Measurements from ENCODE around the gene NOSIP. TPM values are rescaled to one million over a fixed set of nuclear protein-coding genes. Genes with fewer than 3 reads are reported as not detected.
A peak's percentile ranks its signal among the peaks of the same experiment; 100 is the strongest.

NOSIP gene
- total RNA-seq, 2 donors from 2014 or later: 39.0 to 62.3 TPM

- Histone ChIP-seq H3K9me3 (no peaks in the 10 kb centered on the region), H3K27me3 (no peaks in the 10 kb centered on the region), H3K4me3 (no peak overlapping the region), H3K4me1 (peaks cover 0 to 27% of the 10 kb centered on the region in 2 donors), H3K36me3 (no peaks in the 10 kb centered on the region), H3K27ac (no peak overlapping the region)
- TF ChIP-seq CTCF (IDR thresholded peaks at IDR 0.05): no peak
- no peak for DNase-seq (ENCODE audit: low spot score)
Observed at GRCh38 chr19:49583239-49583638, 2.9 kb upstream of the NOSIP start.

- no peak for DNase-seq (ENCODE audit: low spot score)
- Histone ChIP-seq H3K36me3 (peaks cover 5% of the 10 kb centered on the region), H3K4me1 (peaks cover 0 to 31% of the 10 kb centered on the region in 2 donors), H3K27ac (peak within 1 kb of the TSS; percentile 66 to 80), H3K27me3 (no peaks in the 10 kb centered on the region), H3K4me3 (peak within 1 kb of the TSS; percentile 63 to 67), H3K9me3 (no peaks in the 10 kb centered on the region)
- no peak for TF ChIP-seq CTCF (IDR thresholded peaks at IDR 0.05)
Observed at GRCh38 chr19:49581007-49581508, 702 bp upstream of the NOSIP start, which contains the start of gene PRRG2. TSS of gene PRRG2 (plus strand) at chr19:49581316. CDS start at chr19:49583220, 1,904 bp downstream.

GRCh38 chr19:49579947-49580263 is 451 bp downstream of the NOSIP start:
- peaks cover 0 to 31% of the 10 kb centered on the region in 2 donors for H3K4me1 ChIP-seq
- no peak for DNase-seq (ENCODE audit: low spot score)
- H3K9me3 ChIP-seq: no peaks in the 10 kb centered on the region
- no peak for TF ChIP-seq CTCF (IDR thresholded peaks at IDR 0.05)
- peak overlapping the region; percentile 63 to 67 for H3K4me3 ChIP-seq
- no peaks in the 10 kb centered on the region for H3K27me3 ChIP-seq
- peak overlapping the region; percentile 66 to 80 for H3K27ac ChIP-seq
- peaks cover 17% of the 10 kb centered on the region for H3K36me3 ChIP-seq

GRCh38 chr19:49579193-49579592 is 1.2 kb downstream of the NOSIP start:
- Histone ChIP-seq H3K4me3 (no peak overlapping the region), H3K36me3 (peaks cover 23% of the 10 kb centered on the region), H3K4me1 (peaks cover 0 to 31% of the 10 kb centered on the region in 2 donors)

GRCh38 chr19:49574206-49574755 is 6.1 kb downstream of the NOSIP start:
- Histone ChIP-seq H3K36me3 (peaks cover 34% of the 10 kb centered on the region), H3K27ac (no peak overlapping the region), H3K27me3 (no peaks in the 10 kb centered on the region), H3K4me1 (peaks cover 0 to 32% of the 10 kb centered on the region in 2 donors), H3K9me3 (no peaks in the 10 kb centered on the region), H3K4me3 (no peak overlapping the region)
- TF ChIP-seq CTCF (IDR thresholded peaks at IDR 0.05): no peak
- DNase-seq (ENCODE audit: low spot score): no peak

More at GRCh38 chr19:49579193-49579592, 1.2 kb downstream of the NOSIP start:
- H3K9me3 ChIP-seq: no peaks in the 10 kb centered on the region
- TF ChIP-seq CTCF (IDR thresholded peaks at IDR 0.05): no peak
- no peaks in the 10 kb centered on the region for H3K27me3 ChIP-seq
- DNase-seq (ENCODE audit: low spot score): no peak
- H3K27ac ChIP-seq: no peak overlapping the region

GRCh38 chr19:49573425-49573824 is 6.9 kb downstream of the NOSIP start:
- no peak overlapping the region for H3K4me3 ChIP-seq
- H3K4me1 ChIP-seq: peaks cover 0 to 24% of the 10 kb centered on the region in 2 donors
- no peaks in the 10 kb centered on the region for H3K9me3 ChIP-seq
- no peak for DNase-seq (ENCODE audit: low spot score)
- no peaks in the 10 kb centered on the region for H3K27me3 ChIP-seq
- no peak for TF ChIP-seq CTCF (IDR thresholded peaks at IDR 0.05)
- H3K27ac ChIP-seq: no peak overlapping the region
- H3K36me3 ChIP-seq: peaks cover 34% of the 10 kb centered on the region

All from right atrium auricular region (tissue), 2 donors.